Hippocampal formation (tissue), 2 donors: ENCODE measurements around the gene ADAMTSL3.
A peak's percentile ranks its signal among the peaks of the same experiment; 100 is the strongest.

Experiments used
- DNase-seq, 2 donors: peaks; one replicate each; lab custom pipeline; 2025; lab: John Stamatoyannopoulos, UW

Gene ADAMTSL3

DNA sequence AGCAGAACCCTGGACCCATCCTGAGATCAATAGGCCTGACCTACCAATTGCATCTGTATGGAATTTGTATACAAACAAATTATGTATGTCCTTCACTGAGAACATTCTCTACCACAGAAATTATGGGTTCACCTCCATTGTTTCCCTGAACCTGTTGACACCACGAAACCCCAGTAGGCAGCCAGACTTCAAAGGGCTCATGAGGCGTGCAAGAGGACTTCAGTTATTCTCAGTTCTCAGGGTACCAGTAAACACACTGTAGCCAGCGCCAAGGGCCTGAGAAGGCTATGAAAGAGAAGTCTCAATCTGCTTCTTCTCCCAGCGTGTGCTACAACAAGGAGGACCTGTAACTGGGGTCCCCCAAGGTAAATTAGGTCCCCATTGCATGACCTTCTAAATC is 326.7 kb downstream of the ADAMTSL3 start:
- no peak for DNase-seq

DNA sequence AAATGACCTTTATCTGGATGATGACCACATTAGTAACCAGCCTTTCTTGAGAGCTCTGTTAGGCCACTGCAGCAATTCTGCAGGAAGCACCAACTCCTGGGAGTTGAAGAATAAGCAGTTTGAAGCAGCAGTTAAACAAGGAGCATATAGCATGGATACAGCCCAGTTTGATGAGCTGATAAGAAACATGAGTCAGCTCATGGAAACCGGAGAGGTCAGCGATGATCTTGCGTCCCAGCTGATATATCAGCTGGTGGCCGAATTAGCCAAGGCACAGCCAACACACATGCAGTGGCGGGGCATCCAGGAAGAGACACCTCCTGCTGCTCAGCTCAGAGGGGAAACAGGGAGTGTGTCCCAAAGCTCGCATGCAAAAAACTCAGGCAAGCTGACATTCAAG is 328.8 kb downstream of the ADAMTSL3 start:
- DNase-seq = no peak

DNA sequence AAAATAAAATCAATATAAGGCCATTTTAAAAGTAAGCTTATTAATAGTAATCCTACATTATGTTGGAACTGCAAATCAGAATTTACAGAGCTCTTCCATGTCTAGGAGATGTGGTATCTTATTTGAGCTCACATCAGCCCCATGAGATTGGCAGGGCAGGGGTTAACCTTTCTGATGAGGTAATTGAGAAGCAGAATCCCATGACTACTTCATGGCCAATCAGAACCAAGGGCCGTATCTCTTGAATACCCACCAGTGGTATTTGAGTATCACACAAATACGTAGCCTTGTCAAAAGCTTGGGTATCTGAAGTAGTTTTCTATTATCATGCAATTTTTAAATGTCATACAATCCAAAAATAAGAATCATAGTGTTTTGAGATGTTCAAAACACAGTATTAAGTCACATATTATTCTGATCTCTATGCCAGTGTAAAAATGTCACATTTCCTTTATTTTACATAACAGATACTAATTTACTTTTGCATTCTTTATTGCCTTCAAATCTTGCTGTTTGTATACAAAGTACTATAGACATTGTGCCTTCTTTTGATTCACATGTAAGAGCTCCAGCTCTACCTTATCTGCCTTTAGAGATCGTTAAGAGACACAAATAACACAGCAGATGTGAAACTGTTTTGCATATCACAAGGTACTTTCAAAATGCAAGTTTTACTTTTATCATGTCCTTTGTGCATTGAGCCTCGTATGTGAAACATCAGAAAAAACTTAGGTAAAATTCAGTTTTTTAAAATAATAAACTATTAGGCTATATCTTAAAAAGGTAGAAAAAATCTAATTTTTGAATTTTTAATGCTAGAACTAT is 329.9 kb downstream of the ADAMTSL3 start:
- no peak for DNase-seq

DNA sequence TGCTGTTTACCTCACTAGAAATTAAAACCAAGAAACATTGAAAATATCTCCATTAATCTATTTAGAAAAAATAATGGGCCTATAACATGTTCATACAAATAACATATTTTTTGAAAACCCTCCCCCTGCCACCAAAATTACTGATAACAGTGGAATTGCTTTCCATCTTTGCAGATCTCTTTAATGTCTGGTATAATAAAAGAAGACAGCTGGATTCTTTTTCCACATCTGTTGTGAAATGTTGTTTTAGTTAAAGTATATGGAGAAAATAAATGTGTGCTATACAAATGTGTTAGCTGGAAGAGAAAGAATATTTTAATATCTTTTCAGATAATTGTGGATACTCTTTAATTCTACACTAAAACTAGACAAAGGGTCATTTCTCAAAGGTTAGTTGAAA is 330.7 kb downstream of the ADAMTSL3 start:
- no peak for DNase-seq

DNA sequence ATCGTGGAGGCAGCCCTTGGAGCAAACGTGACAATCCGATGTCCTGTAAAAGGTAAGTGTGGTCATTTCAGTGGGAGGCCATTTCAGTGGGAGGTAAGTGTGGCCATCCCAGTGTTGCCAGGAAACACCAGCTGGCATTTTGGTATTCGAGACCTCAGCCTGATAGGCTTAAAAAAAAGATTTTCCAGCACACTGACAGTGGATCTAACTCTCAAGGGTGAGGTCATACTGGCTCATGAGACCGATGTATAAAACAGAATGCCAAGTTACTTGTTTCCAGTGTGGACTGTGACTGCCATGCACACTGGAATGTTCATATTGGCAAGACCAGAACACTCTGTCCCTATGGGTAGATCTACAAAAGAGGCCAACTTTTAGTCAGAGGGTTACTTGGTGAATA is 337.2 kb downstream of the ADAMTSL3 start:
- no peak for DNase-seq

DNA sequence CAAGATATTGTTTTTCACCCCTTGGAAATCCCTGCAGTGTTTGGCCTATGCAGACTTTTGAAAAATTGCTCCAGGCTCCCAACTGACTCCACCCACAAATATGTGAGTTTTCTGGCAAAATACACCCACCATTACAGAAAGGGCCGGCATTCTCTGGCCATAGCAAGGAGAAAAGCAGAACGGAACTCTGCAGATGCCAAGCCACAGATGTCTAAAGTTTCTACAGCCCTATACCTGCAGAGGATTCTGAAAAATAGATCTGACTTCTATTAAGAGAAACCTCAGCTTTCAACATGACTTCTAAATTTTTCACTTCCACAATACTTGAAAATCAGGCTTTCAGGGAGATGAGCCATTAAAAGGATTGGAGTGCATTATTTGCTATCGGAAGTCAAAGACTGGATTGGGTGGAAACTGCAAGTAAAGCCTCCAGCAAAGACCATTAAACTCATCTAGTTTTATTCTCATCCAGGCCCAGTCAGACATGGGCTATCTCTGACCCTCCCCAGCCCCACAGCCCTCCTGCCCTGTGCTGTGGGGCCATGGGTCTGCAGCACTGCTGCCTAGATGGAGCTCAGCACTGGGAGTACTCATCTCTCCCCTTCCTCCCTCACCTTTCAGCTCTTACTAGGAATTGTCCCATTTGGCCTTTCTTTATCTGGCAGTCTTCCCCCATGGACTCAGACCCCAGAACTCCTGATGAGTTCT is 338.6 kb downstream of the ADAMTSL3 start:
- no peak for DNase-seq

DNA sequence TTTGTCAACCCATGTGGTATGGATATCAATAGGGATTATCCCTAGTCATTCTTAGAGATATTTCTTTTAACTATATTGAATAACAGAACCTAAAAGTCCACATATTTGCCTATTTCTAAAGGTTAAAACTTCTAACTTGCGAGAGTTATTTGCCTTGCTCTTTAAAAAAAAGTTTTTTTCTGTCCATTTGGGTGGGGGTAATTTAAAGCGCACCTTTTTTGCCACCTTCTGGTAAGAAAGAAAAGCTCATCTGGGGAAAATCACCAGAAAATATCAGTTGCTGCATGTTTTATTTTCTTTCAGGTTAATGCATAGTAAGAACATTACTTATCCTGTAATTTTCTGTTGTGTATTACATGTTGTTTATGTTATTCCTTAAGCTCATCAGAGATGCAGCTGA is 339.7 kb downstream of the ADAMTSL3 start:
- DNase-seq = no peak

DNA sequence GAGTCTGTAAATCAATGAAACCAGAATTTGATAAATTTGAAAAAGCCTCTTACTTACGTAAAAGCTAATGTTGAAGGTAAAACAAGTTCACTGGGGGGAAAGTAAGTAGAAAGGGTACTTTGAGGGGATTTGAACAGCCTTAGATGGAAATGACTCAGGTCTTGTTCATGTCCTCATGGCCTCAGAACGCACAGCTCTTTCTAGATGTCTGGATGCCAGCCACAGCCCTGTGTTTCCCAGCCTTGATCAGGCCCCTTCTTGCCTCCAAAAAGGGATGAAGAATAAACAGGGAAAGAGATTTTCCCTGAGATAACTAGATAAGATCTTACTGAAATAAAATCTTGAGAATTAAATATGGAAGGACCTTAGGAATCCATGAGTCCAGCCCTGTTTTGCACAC is 344.6 kb downstream of the ADAMTSL3 start:
- no peak for DNase-seq

DNA sequence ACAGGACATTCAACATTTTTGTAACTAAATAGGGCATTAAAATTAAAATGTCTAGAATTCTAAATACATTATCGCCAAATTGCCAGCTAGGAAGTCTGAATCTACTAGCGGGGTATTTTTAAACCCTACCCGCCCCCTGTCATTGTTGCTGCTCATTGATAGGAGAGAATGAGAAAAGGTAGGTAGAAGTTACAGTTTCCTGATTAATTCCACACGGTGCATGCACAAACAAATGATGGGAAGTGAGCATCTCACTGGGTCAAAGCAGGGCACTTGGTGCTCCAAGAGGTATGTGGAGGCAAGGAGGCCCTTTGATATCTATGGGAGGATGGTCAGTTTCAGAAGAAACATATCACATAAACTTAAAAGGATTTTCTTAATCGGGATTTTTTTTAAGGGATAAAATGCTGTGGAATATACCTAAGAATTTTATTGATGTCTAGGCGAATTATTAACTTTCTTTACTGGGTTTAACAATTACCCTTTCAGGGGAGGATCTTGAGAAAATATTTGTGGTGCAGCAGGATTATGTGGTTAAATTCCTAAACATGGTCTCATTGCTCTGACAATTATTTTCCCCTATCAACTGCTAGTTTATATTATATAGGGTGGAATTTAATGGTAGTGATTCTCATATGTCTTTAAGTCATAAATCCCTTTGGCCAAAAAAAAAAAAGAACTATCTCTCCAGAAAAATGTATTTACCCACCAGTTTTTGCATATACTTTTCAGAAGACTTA is 345.6 kb downstream of the ADAMTSL3 start:
- no peak for DNase-seq

DNA sequence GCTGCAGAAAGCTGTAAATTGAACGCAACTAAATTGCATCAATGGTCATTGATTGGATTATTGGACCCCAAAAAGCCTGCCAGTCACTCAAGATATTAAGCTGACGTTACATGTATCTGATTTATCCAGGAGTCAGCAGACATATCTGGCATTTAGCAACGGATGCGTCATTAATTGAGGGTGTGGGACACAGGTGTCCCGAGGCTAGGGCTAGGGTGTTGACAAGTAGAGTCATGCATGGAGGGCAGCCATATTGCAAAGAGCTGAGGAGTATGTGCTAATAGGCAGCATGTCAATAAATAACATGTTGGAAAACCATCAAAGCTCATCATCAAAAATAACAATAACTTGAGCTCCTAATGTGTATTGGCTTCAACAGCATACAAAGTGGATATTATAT is 347.1 kb downstream of the ADAMTSL3 start:
- DNase-seq = no peak

DNA sequence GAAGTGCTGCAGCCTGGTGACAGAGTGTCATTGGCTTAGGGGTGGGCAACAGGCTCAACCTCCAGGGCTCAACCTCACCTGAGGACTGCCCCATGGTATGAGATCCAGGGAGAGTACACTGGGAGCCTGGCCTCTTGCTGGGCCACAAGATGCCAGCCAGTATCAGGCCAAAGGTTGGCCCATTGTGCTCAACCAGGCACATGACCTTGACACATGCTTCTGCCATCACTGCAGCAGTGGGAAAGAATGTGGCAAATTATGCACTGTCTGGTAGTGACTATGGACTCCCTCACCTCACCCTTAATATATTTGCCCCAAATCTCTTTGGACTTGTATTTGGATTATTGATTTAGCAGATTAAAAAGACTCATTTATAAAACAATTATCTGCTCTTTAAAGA is 347.7 kb downstream of the ADAMTSL3 start:
- DNase-seq = no peak

DNA sequence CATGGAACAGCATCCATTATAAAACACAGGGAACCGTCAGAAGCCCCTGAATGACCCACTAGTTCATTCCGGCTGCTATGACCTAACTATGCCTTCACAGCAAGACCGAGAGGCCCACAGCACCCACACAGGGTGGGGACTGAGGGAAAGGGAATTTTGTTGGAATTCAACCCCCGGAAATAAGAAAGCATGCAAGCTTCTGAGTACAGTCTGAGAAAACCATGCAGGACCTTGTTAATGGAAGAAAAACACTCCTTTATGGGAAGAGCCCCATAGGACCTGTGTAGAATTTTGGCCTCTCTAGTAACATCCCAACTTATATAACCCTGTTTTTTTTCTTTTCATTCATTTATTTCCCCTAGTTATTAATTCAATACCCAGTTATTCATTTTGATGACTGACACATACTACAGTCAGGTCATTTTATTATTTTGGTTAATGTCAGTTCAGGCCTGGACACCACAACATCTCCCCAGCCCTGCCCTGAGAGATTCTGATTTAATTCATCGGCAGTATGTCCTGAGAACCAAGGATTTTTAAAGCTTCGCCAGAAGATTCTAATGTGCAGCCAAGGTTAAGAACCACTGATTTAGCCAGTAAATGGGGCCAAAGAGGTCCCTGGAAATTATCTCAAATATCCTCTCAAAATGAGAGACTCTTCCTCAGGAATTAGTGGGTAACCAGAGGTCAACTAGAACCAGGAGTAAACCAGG is 350.0 kb downstream of the ADAMTSL3 start:
- no peak for DNase-seq

DNA sequence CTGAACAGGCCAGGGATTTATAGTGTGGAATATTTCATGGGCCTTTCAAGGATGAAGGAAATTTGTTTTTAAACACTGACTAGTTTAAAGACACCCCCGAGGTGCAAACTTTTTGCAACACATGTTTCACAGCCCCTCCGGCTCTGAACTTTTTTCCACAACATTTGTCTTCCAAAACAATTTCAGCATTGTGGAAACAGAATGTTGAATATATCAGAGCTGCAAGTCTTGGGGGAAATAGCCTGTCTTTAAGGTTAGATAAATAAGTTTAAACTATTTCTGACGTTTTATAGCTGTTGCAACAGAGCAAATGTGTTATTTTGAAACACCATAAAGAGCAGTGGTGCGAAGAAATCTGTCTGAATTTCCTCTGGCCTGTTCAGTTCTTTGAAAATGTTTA is 352.5 kb downstream of the ADAMTSL3 start:
- no peak for DNase-seq

DNA sequence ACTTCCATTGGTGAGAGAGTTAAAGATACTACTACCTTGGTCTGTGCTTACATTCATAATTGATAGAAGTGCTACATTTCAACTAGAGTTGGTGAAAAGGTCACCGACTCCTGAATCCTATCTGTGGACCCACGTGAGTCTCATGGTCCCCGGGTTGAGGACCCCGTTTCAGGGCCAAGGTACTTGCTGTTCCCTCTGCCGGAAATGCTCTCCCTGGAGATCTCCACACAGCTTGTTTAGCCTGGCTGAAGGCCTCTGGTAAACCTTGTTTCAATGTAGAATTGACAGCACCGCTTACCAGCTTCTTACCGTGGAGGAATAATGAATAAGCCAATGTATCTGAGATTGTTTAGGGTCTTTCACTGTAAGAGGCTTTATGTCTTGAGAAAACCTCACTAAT is 355.7 kb downstream of the ADAMTSL3 start:
- DNase-seq = no peak

DNA sequence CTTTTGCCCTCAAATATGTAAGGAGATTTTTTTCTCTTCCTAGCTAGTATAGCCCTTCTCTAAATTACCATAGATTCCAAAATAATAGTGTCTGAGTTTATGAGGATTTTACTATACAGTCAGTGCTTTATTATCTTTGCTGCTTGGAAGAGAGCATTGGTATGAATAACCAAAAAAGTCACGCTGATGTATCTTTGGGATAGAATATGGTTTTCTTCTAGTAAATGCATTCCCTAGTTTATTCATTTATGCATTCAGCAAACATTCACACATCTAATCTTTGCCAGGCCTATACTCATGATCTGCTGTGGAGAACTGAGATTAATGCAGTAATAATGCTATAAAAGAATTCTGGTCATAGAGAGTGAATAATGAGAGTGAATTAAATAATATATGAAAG is 356.3 kb downstream of the ADAMTSL3 start:
- DNase-seq = no peak

DNA sequence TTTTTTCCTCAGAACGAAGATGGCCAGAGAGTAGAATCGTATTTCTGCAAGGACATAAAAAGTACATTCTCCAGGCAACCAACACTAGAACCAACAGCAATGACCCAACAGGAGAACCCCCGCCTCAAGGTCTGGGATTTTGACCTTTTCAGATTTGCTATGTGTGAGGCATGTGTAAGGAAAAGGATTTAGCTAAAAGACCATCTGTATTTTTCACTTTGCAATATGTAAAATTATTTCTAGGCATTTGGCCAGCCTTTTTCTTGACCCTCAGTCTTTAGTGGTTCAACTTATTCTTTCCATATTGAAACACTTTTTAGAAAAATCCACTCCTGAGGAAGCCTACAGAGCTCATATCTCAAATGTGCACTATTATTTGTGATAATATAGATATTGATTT is 362.4 kb downstream of the ADAMTSL3 start:
- DNase-seq = no peak

DNA sequence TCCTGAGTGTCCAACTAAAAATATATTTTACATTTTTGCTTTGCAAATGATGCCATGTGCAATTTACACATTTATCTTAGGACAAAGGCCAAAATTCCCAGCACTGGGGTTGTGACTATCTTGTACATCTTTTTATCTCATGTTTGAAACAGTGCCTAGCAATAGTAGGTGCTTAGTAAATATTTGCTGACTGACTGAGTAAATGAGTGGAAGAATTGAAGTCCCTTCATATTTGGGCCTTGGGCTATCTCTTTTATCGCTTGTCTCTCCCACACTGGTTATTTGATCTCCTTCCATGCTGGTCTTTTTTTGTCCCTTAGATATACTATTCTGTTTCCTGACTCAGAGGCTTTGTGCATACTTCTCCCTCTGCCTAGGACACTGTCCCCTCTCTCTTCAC is 368.6 kb downstream of the ADAMTSL3 start:
- no peak for DNase-seq

DNA sequence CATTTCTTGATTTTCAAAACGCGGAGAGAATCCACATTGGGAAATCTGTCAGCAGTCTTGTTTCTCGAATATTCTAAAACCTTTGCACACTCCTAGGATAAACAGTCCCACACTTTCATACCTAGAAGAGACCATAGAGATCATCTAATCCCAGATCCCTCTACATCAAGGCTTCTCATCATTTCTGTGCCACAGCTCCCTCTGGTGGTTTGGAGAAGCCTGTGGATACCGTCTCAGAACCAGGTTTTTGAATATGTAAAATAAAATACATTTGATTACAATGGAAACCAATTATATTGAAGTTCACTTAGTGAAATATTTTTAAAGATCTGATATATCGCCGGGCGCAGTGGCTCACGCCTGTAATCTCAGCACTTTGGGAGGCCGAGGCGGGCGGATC is 369.7 kb downstream of the ADAMTSL3 start:
- no peak for DNase-seq

DNA sequence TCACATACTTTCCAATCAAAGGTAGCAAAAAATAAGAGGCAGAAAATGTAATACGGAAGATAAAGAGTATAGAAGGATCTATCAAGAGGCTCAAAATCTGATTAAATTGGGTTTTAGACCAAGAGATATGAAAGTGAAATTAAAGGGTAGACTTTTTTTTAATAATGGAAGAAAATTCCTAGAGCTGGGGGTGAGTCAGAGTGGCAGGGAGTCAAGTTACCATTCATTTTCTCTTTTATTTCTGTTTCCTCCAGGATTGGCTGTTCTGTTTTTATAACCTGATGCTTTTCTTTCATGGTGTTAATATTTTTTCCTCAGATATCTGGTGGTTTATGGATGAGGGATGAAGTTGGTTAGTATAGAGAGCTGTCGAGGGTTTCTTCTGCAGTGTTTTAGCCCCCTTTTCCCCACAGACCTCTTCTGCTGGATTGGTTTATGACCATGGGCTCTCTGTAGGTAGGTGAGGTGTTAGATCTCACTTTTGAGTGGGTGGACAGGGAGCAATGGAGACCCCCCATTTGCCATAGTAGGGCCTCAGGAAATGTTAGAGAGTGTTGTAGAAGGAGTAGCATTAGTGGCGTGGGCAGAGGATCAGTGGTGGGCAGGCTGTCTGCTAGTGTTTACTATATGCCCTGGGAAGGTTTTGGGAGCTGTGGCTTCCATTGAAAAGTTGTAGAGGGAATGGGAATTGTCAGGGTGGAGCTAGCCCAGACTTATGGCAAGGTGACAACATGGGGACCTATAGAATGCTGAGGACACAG is 380.1 kb downstream of the ADAMTSL3 start:
- no peak for DNase-seq

DNA sequence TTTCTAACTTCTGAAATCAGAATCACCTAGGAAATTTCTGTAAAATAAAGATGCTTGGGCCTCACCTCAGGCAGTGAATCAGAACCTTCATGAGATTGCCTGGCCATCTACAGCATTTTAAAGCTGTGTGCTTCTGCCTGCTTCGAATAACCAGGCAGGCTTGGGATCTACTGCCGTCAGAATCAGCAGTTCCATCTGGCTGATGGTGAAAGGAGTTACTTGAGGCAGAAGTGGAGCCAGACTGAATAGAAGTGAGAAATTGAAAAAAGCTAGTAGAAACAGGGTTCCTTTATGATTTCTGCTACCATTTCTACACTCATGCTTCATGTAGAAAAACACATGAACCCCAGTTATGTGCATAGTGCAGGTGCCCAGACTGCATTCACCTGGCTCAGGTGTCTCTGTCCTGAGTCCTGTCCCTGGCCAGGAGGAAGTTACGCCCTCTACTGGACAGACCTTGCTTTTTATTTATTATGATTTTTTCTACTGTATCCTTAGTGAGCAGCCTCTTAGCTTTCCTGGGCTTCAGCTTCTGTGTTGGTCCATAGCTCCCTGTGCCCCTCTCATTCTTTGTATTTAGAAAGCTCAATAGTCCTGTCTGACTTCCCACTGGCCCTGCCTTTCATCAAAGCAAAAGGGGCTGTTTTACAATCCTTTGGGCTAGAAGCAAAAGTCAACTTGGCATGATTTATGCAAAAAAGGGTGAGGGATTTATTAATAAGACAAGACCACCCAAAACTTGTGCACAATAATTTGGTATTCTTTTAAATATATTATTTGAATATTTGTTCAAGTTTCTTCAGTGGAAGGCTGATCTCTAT is 380.9 kb downstream of the ADAMTSL3 start:
- DNase-seq = no peak

DNA sequence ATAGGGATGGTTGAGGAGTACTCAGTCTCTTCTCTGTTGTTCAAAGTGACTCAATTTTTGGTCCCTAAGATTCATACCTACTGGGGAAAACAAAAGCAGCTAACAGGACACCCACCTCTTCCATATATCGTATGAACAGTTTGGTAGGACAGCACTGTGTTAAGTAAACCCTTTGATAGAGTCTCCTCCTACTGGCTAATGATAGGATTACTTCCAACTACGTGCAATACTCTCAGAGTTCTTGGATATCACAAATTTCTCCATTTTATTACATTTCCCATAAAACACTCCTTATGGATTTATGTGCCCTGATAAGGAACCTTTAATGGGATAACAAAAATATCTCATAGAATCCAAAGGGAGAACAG is 381.5 kb downstream of the ADAMTSL3 start:
- peak in 1 of 2 donors; percentile 20 for DNase-seq
